Endothelial cell of umbilical vein (primary cell): Measurements from ENCODE around the gene NRGN.

Experiments
- CTCF ChIP-seq, 2 donors: IDR thresholded peaks; 1 replicate in 1 of 2; 2 replicates in 1 of 2; pipeline ENCODE4 v1.5.1; 2011; ENCODE audit warnings: low read length in 2 of 2, mild to moderate bottlenecking in 2 of 2, moderate library complexity in 2 of 2, control low read depth in 1 of 2, inconsistent platforms in 1 of 2, low read depth in 1 of 2; ENCODE audit not compliant: insufficient read depth in 1 of 2; ENCODE audit errors: extremely low read depth in 1 of 2
- EZH2 ChIP-seq: IDR thresholded peaks from 2 replicates; pipeline ENCODE4 v1.6.1; 2012; ENCODE audit warnings: borderline replicate concordance, low read depth, mild to moderate bottlenecking, moderate library complexity, low read length, inconsistent platforms; ENCODE audit not compliant: severe bottlenecking
- FOS ChIP-seq: IDR thresholded peaks from 2 replicates; pipeline ENCODE4 v1.6.1; 2011; ENCODE audit warnings: mild to moderate bottlenecking, low read length, moderate library complexity, borderline replicate concordance; ENCODE audit not compliant: insufficient read depth
- GATA2 ChIP-seq: IDR thresholded peaks from 2 replicates; pipeline ENCODE4 v1.7.0; 2011; ENCODE audit warnings: low read depth, mild to moderate bottlenecking, moderate library complexity, mixed read lengths, low read length; ENCODE audit not compliant: insufficient read length, insufficient read depth
- JUN ChIP-seq: IDR thresholded peaks from 2 replicates; pipeline ENCODE4 v1.6.1; 2011; ENCODE audit warnings: borderline replicate concordance, low read depth; ENCODE audit not compliant: insufficient read length, insufficient read depth
- MAX ChIP-seq: IDR thresholded peaks from 2 replicates; pipeline ENCODE4 v1.6.1; 2011; ENCODE audit not compliant: insufficient read depth, insufficient read length
- MYC ChIP-seq: IDR thresholded peaks from one replicate; pipeline ENCODE4 v1.6.1; 2011; ENCODE audit warnings: mild to moderate bottlenecking, low read depth, low read length
- POLR2A ChIP-seq: IDR thresholded peaks from 2 replicates; pipeline ENCODE4 v1.6.1; 2012; ENCODE audit warnings: low read depth, mild to moderate bottlenecking, control low read depth, low read length
- POLR2AphosphoS5 ChIP-seq: IDR thresholded peaks from 2 replicates; pipeline ENCODE4 v1.6.1; 2012; ENCODE audit warnings: low read depth, mild to moderate bottlenecking, control low read depth, low read length, moderate library complexity; ENCODE audit not compliant: insufficient read depth

- TF ChIP-seq CTCF (IDR thresholded peaks at IDR 0.05; ENCODE audit: extremely low read depth in 1 of 2, insufficient read depth in 1 of 2, low read depth in 1 of 2, low read length in 2 of 2) (no peak), EZH2 (peak; percentile 32), POLR2AphosphoS5 (no peak), POLR2A (no peak), FOS (no peak), MAX (no peak), MYC (no peak), GATA2 (no peak), JUN (no peak)
Observed at GRCh38 chr11:124738713-124739478, 846 bp upstream of the NRGN start.
